GM18507 (cell line): ENCODE measurements around the gene TTC28.
A peak's percentile ranks its signal among the peaks of the same experiment; 100 is the strongest.

ENCODE experiments used
- DNase-seq: peaks from one replicate; pipeline ENCODE4 v3.0.0; 2011; ENCODE audit warnings: low read depth; ENCODE audit not compliant: insufficient read length; ENCODE audit errors: extremely low spot score
- FAIRE-seq: peaks from 2 replicates; lab custom pipeline; 2011; peaks lifted over from hg19 to GRCh38; lab: Jason Lieb, UNC

TTC28 gene

DNA sequence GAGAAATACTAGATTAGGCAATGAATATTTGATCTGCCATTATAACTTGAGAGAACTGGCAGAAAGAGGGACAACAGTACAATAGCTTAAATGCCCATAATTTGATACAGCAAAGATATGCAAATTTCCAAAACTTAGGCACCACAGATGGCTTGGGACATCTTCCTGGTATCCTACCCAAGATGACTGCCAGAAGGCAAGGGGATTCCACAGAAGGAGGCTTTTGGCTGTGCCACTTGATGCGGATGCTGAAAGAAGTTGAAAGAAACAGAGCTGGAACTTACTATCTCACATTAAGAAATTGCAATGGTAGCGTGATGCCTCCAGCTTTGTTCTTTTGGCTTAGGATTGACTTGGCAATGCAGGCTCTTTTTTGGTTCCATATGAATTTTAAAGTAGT is 216.7 kb downstream of the TTC28 start:
- DNase-seq (no peak), FAIRE-seq (no peak)

GRCh38 chr22:28462041-28462440 is 217.6 kb downstream of the TTC28 start:
- FAIRE-seq: no peak
- DNase-seq: no peak

DNA sequence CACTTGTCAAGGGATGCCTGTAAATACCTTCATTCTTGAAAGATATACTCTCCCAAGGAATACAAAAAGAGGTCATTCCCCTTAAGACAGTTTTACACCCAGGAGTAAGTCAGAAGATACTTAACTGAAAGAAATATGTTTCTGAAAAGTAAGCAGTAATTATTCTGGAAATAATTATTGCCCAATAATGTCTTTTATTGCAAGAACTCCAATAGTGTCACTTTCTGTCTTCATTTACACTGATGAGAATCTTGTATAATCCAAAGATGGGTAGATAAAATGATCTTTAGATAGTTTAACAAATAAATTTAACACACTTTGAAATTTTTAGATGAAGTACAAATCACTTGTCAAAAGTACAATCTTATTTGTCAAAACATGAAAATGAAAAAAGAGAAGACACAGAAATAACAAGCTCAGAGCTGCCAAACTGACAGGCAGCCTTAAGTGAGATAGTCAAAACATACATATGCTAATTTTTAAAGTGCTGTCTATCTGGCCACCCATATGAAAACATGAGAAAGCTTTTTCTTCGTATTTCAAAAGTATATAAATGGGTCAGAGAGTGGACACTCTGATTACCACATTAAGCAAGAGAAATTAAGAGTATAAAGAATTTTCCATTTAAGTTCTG is 225.1 kb downstream of the TTC28 start:
- FAIRE-seq: no peak

DNA sequence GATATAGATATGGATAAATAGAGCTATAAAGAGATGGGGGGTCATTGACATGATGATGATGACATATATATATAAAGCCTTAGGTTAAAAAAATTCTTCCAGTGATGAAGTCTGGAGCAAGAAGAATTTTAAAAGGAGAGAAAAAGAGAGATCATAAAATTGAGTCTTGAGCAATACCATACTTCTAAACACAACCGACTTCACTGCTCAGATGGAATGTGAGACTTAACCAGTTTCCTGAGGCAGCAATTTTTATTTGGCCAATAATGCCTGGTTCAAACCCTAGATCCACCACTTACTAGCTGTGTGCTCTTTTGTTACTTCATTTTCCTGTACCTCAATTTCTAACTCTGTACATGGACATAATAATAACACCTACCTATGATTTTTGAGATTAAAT is 229.5 kb downstream of the TTC28 start:
- FAIRE-seq (no peak), DNase-seq (no peak)

More for the DNA sequence above, 225.1 kb downstream of the TTC28 start:
- DNase-seq: no peak

GRCh38 chr22:28449041-28449440 is 230.6 kb downstream of the TTC28 start:
- FAIRE-seq: no peak
- DNase-seq: no peak

DNA sequence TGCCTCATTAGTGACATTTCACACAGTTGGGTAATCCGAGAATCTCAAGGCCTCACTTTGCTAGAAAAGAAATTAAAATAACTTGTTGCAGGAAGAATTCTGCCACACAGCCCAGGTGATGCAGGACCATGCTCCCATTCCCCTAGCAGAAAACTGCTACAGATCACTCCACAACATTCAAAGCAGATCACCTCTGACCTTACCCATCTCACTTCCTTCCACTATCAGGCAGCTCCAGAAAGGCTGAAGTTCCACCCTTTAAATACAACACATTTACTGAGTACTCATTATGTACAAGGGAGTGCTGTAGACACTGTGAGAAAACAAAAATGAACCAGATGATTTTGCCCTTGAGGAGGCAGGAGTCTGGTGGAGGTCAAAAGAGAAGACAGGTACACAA is 231.0 kb downstream of the TTC28 start:
- DNase-seq (no peak), FAIRE-seq (no peak)

DNA sequence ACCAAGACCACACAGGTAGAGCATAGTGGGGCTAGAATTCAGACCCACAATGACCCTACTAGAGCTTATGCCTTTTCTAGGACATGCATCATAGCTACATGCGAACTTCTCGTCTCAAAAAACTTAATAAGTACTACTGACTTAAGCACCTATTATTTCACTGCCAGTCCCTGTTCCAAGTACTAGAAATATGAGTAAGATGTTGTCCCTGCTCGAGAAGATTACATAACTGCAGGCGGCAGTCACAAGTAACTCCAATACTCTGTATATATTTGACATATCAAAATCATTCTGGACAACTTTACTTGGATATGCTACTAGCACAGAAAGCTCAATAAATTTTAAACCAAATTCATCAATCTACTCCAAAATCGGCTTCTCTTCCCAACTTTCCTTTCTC is 235.0 kb downstream of the TTC28 start:
- DNase-seq (no peak), FAIRE-seq (no peak)

DNA sequence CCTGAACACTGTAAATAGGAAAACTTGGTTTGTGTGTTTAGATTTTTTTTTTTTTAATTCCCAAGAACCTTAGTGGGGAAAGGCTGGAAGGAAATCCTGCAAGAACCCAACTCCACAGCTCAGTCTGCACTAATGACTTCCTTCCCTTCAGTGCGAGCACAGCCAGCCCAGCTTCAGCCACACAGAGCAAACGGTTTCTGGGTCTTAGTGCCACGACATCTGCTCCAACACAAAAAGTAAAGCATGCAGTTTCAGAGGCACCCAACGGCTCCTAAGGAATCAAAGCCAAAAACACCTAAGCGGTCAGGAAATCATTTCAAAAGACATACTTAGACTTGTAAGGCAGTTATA is 236.1 kb downstream of the TTC28 start:
- DNase-seq (no peak), FAIRE-seq (no peak)

DNA sequence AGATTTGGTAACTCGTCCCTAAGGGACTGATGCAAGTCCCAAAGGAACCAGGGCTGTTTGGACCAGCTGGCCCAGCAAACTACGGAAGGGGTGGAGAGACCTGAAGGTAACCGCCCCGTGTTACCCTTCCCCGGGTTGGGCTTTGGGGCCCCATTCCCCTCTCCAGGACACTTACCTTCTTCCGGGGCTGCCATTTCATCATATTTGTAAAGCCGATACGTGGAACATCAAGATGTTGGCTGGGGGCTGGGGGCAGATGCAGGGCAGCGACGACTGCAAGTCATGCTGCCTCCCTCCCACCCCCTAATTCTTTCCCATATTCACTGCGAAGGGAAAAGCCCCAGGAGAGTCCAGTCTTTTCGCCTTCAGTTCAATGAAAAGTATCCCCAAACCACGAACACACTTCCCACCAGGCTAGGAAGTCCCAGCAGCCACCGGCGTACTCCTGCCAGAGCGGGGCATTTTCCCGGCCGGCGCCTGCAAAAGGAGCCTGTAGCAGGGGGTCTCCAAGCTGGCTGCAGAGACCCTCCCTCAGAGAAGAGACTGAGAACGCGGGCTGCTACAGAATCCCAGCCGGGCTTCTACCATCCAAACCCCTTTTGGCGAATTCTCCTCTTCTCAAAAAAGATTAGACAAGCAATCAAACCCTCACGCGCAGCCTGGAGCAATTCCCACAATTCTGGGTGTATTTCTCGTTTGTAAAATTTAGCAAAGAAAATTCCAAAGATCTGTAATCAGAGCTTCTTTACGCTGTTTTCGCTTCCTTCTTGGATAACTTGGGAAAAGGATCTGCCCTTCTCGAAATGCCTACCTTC is 236.7 kb downstream of the TTC28 start:
- FAIRE-seq: no peak
- no peak for DNase-seq

DNA sequence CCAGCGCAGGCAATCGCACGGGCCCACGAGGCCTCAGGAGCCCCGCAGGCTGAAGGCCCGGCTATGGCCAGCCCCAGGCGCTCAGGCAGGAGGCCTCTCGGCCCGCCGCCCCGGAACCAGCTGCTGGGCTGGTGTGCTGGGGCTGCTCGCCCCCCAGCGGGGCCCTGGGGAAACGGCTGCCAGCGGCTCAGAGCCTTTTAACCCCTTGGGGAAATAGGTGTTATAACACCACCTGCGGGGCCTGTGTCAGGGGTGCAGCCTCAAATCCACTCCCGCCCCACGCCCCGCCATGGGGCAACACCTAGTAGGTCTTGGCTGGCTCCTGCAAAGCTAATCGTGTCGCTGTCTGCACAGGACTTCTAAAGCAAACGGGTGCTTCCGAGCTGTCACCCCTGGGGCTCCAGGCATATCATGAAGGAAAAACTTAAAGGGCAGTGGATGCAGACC is 237.4 kb downstream of the TTC28 start:
- DNase-seq (peak; percentile 67), FAIRE-seq (no peak)

DNA sequence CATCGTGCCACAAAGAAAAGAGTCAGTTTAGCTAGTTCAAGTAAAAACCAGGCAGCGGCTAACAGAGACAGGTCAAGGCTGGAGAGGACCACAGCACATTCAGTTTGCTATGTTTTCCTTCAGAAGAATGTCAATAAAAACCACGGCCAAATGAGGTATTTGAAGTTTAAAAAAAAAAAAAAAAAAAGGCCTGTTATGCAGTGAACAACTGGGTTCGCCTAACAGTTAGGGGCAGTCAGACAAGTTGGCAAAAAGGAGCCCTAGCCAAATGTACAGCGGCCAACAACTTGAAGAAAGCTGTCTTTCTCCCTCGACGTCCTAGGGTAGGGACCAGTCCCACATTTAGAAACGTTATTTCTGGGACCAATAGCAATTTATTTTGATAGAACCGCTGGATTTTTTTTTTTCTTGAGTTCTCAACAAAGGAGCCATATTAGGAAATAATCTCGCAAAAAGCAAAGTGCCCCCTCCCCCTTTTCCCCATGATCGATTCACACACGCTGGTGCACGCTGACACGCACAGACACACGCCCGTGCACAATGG is 237.8 kb downstream of the TTC28 start:
- no peak for FAIRE-seq
- DNase-seq: no peak

GRCh38 chr22:28440592-28441390 is 238.8 kb downstream of the TTC28 start:
- DNase-seq (no peak), FAIRE-seq (no peak)

DNA sequence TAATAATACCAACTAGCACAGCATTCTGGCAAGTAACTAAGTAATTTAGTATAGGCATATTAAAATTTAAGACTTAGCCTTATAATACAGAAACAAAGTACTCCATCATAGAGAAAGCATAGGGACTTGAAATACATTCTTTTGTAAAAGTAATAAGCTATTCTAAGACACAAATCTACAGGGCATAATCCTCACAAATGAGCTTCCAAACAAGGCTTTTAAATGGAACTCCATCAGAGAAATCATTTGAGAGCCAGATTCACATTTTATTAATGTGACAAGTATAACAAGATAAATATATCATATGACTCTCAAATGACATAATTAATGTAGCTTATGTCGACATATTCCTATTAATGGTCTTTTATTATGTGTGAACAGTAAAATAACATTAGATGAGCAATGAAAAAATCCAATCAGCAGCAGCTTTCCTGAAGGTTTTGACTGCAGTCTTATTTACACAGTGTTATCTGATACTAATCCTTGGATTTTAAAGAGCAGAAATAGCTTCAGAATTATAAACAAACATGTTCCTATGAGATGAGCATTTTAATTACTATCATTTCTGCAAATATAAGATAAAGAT is 241.4 kb downstream of the TTC28 start:
- FAIRE-seq (no peak), DNase-seq (no peak)

DNA sequence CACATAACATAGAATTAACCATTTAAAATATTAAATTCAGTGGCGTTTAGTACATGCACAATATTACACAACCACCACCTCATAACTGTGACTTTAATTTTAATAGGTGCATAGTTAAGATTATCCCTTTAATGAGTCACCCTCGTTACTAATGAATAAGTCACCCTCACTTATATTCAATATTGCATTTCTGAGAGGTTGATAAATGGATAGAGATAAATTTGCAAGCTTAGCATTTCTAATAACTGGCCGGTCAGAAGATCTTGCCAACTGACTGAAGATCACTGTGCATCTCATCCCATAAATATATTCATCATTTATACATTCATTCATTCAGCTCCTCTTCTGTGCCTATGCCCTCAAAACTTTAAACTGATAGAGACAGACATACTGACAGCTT is 243.7 kb downstream of the TTC28 start:
- DNase-seq (no peak), FAIRE-seq (no peak)

DNA sequence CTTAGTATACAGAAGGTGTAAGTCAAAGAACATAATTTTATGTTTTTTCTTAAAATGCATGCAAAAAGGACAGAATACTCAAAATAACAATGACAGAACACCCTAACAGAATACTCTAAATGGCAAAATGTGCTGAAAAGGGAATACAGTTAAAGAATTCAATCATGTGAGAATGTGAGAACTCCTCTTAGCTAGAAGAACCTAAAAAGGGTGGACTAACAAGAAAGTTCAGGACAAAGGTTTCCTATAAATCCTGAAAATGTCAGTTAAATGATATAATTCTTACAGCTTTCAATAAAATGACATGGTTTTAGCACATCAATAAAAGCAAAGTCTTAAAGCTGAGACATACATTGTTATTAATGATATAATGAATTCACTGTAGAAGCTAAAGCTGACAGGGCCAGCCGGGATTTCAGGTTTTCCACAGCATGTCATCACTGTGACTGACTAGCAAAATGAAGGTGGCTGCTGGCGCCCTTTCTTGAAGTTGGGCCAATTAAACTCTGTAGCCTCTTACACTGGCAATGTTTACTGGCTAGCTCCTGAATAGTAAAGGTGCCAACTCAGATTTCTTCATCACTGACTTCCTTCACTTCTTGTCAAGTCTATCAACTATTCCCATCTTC is 244.4 kb downstream of the TTC28 start:
- FAIRE-seq (no peak), DNase-seq (no peak)

- FAIRE-seq (no peak), DNase-seq (no peak)
Observed at GRCh38 chr22:28430466-28431025, 249.1 kb downstream of the TTC28 start.

- no peak for FAIRE-seq
- no peak for DNase-seq
Observed at GRCh38 chr22:28429711-28430110, 249.9 kb downstream of the TTC28 start.

- FAIRE-seq (no peak), DNase-seq (no peak)
Observed at GRCh38 chr22:28428271-28428670, 251.4 kb downstream of the TTC28 start.
